ENCODE measurements around the gene HLF. TPM values are rescaled to one million over a fixed set of nuclear protein-coding genes. Genes with fewer than 3 reads are reported as not detected.

HLF gene
- total RNA-seq, 5 donors from 2014 or later (not counting 1 experiment from before 2014, with no cell fraction given): 0.55 to 5.2 (median 2.5) TPM

DNA sequence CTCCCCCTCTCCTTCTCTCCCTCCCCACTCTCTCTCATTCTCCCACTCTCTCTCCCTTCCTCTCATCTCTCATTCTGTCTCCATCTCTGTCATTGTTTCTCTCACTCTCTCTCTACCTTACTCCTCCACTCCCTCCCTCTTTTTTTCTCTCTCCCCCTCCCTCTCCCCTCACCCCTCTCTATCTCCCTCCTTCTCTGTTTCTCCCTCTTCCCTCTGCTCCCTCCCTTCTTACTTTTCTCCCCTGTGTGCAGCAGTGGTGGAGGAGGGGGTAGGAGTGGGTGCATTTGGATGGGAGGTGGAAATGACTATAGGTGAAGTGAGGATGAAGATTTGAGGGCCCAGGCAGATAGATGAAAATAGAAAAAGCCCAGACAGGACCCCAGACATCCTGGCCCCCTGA is 70.9 kb downstream of the HLF start:
- peaks cover 0 to 16% (median 2%) of the 10 kb centered on the region in 3 donors for H3K4me1 Mint-ChIP-seq
- no peak for ATAC-seq (replicated peaks in 1 of 4)
- no peak overlapping the region for H3K4me3 Mint-ChIP-seq
- peaks cover 8 to 14% of the 10 kb centered on the region in 2 donors for H3K27me3 Mint-ChIP-seq
- no peaks in the 10 kb centered on the region for H3K36me3 ChIP-seq (ENCODE audit: control insufficient read depth in 2 of 2, extremely low read depth in 1 of 2, insufficient read depth in 1 of 2, low read length in 1 of 2)
- no peak overlapping the region for H3K4me3 ChIP-seq (ENCODE audit: control insufficient read depth in 1 of 2, extremely low read depth in 1 of 2, low read length in 1 of 2)
- H3K27ac ChIP-seq (ENCODE audit: low read length): no peak overlapping the region
- ChIA-PET POLR2A (no interaction called here), CTCF (no interaction called here)
- H3K36me3 Mint-ChIP-seq: no peaks in the 10 kb centered on the region
- H3K27ac Mint-ChIP-seq: no peak overlapping the region
- H3K9me3 Mint-ChIP-seq: no peaks in the 10 kb centered on the region
- peaks cover 0 to 7% of the 10 kb centered on the region in 2 experiments for H3K27me3 ChIP-seq (replicated peaks in 1 of 2; ENCODE audit: control insufficient read depth in 2 of 2, extremely low read depth in 1 of 2, insufficient read depth in 2 of 2, low read length in 1 of 2)
- H3K4me1 ChIP-seq (ENCODE audit: control insufficient read depth in 1 of 2, extremely low read depth in 1 of 2, insufficient read depth in 2 of 2, low read length in 2 of 2): no peaks in the 10 kb centered on the region
- H3K9me3 ChIP-seq: no peaks in the 10 kb centered on the region
- no peak for DNase-seq

- ChIA-PET POLR2A (no interaction called here), CTCF (no interaction called here)
- H3K27me3 Mint-ChIP-seq: peaks cover 8 to 14% of the 10 kb centered on the region in 2 donors
- H3K9me3 Mint-ChIP-seq: no peaks in the 10 kb centered on the region
- ATAC-seq (replicated peaks in 1 of 4): no peak
- Histone ChIP-seq H3K4me3 (ENCODE audit: control insufficient read depth in 1 of 2, extremely low read depth in 1 of 2, low read length in 1 of 2) (no peak overlapping the region), H3K27ac (ENCODE audit: low read length) (no peak overlapping the region), H3K9me3 (no peaks in the 10 kb centered on the region), H3K36me3 (ENCODE audit: control insufficient read depth in 2 of 2, extremely low read depth in 1 of 2, insufficient read depth in 1 of 2, low read length in 1 of 2) (no peaks in the 10 kb centered on the region), H3K27me3 (replicated peaks in 1 of 2; ENCODE audit: control insufficient read depth in 2 of 2, extremely low read depth in 1 of 2, insufficient read depth in 2 of 2, low read length in 1 of 2) (peaks cover 0 to 7% of the 10 kb centered on the region in 2 experiments), H3K4me1 (ENCODE audit: control insufficient read depth in 1 of 2, extremely low read depth in 1 of 2, insufficient read depth in 2 of 2, low read length in 2 of 2) (no peaks in the 10 kb centered on the region)
- DNase-seq: no peak
- no peak overlapping the region for H3K4me3 Mint-ChIP-seq
- H3K27ac Mint-ChIP-seq: no peak overlapping the region
- H3K36me3 Mint-ChIP-seq: no peaks in the 10 kb centered on the region
- no CpG with 5 or more reads among the region's 2 CpGs for WGBS (ENCODE audit: insufficient coverage)
- peaks cover 0 to 20% (median 2%) of the 10 kb centered on the region in 3 donors for H3K4me1 Mint-ChIP-seq
These were observed 71.7 kb downstream of the HLF start for GRCh38 chr17:55336426-55336825.

DNA sequence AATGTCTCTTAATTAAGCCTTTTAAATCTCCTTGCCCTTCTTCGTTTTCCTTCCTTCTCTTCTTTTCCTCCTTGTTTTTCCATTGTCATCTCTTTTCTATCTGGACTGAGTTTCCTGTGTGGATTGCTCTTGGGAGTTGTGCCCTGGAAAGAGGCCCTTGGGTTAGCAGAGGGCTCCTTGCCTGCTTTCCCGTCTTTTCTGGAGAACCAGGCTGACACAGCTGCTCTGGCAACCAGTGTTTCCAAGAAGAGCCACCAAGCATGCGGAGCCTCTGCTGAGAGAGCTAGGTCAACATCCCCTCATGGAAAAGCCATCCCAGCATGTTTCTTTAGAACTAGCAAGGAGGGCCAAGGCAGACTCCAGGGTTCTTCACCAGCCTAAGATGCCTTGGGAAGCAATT is 75.4 kb downstream of the HLF start:
- no peaks in the 10 kb centered on the region for H3K9me3 Mint-ChIP-seq
- Histone ChIP-seq H3K4me1 (ENCODE audit: control insufficient read depth in 1 of 2, extremely low read depth in 1 of 2, insufficient read depth in 2 of 2, low read length in 2 of 2) (peaks cover 0 to 14% of the 10 kb centered on the region in 2 experiments), H3K36me3 (ENCODE audit: control insufficient read depth in 2 of 2, extremely low read depth in 1 of 2, insufficient read depth in 1 of 2, low read length in 1 of 2) (no peaks in the 10 kb centered on the region), H3K27ac (ENCODE audit: low read length) (no peak overlapping the region), H3K4me3 (ENCODE audit: control insufficient read depth in 1 of 2, extremely low read depth in 1 of 2, low read length in 1 of 2) (no peak overlapping the region), H3K27me3 (replicated peaks in 1 of 2; ENCODE audit: control insufficient read depth in 2 of 2, extremely low read depth in 1 of 2, insufficient read depth in 2 of 2, low read length in 1 of 2) (peaks cover 0 to 7% of the 10 kb centered on the region in 2 experiments), H3K9me3 (no peaks in the 10 kb centered on the region)
- no peak overlapping the region for H3K4me3 Mint-ChIP-seq
- CTCF ChIA-PET: no interaction called here
- DNase-seq (no peak), ATAC-seq (replicated peaks in 1 of 4) (no peak)
- POLR2A ChIA-PET: no interaction called here
- no peaks in the 10 kb centered on the region for H3K36me3 Mint-ChIP-seq
- peaks cover 23 to 50% (median 24%) of the 10 kb centered on the region in 3 donors for H3K4me1 Mint-ChIP-seq
- H3K27me3 Mint-ChIP-seq: peaks cover 8 to 14% of the 10 kb centered on the region in 2 donors
- 100% methylated on average over 1 of the region's 3 CpGs for WGBS (ENCODE audit: insufficient coverage)
- no peak overlapping the region for H3K27ac Mint-ChIP-seq

- no peak overlapping the region for H3K4me3 ChIP-seq (ENCODE audit: control insufficient read depth in 1 of 2, extremely low read depth in 1 of 2, low read length in 1 of 2)
- DNase-seq (no peak), ATAC-seq (replicated peaks in 1 of 4) (no peak)
- no peaks in the 10 kb centered on the region for H3K36me3 ChIP-seq (ENCODE audit: control insufficient read depth in 2 of 2, extremely low read depth in 1 of 2, insufficient read depth in 1 of 2, low read length in 1 of 2)
- Mint-ChIP-seq H3K27ac (peak overlapping the region in 1 of 2 donors; percentile 14), H3K27me3 (peaks cover 8 to 14% of the 10 kb centered on the region in 2 donors), H3K36me3 (no peaks in the 10 kb centered on the region), H3K4me1 (peaks cover 24 to 55% (median 26%) of the 10 kb centered on the region in 3 donors), H3K9me3 (peaks cover 0 to 4% (median 2%) of the 10 kb centered on the region in 3 donors), H3K4me3 (no peak overlapping the region)
- peaks cover 0 to 7% of the 10 kb centered on the region in 2 experiments for H3K27me3 ChIP-seq (replicated peaks in 1 of 2; ENCODE audit: control insufficient read depth in 2 of 2, extremely low read depth in 1 of 2, insufficient read depth in 2 of 2, low read length in 1 of 2)
- ChIA-PET CTCF (no interaction called here), POLR2A (no interaction called here)
- H3K27ac ChIP-seq (ENCODE audit: low read length): no peak overlapping the region
- no CpG with 5 or more reads among the region's 3 CpGs for WGBS (ENCODE audit: insufficient coverage)
- H3K9me3 ChIP-seq: no peaks in the 10 kb centered on the region
- H3K4me1 ChIP-seq (ENCODE audit: control insufficient read depth in 1 of 2, extremely low read depth in 1 of 2, insufficient read depth in 2 of 2, low read length in 2 of 2): peaks cover 0 to 14% of the 10 kb centered on the region in 2 experiments
These were observed 75.9 kb downstream of the HLF start for GRCh38 chr17:55340686-55341085.

DNA sequence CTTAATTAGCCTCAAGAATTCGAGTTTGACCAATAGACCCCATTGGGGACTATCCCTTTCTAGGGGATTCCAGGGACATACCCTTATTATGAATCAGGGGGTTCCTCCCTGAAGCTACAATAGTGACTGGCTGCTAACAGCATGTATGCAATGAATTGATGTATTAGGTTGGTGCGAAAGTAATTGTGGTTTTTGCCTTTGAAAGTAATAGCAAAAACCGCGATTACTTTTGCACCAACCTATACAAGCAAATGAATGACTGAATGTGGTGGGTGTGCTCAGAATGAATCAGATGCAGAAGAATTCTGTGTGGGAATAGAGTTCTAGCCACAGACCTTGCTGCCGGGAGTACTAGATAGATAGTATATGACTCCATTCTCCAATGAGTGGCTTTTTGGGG is 76.7 kb downstream of the HLF start:
- Mint-ChIP-seq H3K27ac (peak overlapping the region in 1 of 2 donors; percentile 32), H3K27me3 (peaks cover 8 to 15% of the 10 kb centered on the region in 2 donors), H3K4me1 (peaks cover 24 to 58% (median 26%) of the 10 kb centered on the region in 3 donors), H3K4me3 (no peak overlapping the region), H3K9me3 (peaks cover 0 to 5% (median 4%) of the 10 kb centered on the region in 3 donors), H3K36me3 (no peaks in the 10 kb centered on the region)
- no peaks in the 10 kb centered on the region for H3K9me3 ChIP-seq
- H3K4me3 ChIP-seq (ENCODE audit: control insufficient read depth in 1 of 2, extremely low read depth in 1 of 2, low read length in 1 of 2): no peak overlapping the region
- POLR2A ChIA-PET: no interaction called here
- WGBS (ENCODE audit: insufficient coverage): 20% methylated on average over 1 of the region's 5 CpGs
- CTCF ChIA-PET: no interaction called here
- ATAC-seq (replicated peaks in 1 of 4) (no peak), DNase-seq (no peak)
- H3K4me1 ChIP-seq (ENCODE audit: control insufficient read depth in 1 of 2, extremely low read depth in 1 of 2, insufficient read depth in 2 of 2, low read length in 2 of 2): peaks cover 0 to 14% of the 10 kb centered on the region in 2 experiments
- H3K27me3 ChIP-seq (replicated peaks in 1 of 2; ENCODE audit: control insufficient read depth in 2 of 2, extremely low read depth in 1 of 2, insufficient read depth in 2 of 2, low read length in 1 of 2): peaks cover 0 to 7% of the 10 kb centered on the region in 2 experiments
- H3K36me3 ChIP-seq (ENCODE audit: control insufficient read depth in 2 of 2, extremely low read depth in 1 of 2, insufficient read depth in 1 of 2, low read length in 1 of 2): no peaks in the 10 kb centered on the region
- no peak overlapping the region for H3K27ac ChIP-seq (ENCODE audit: low read length)

DNA sequence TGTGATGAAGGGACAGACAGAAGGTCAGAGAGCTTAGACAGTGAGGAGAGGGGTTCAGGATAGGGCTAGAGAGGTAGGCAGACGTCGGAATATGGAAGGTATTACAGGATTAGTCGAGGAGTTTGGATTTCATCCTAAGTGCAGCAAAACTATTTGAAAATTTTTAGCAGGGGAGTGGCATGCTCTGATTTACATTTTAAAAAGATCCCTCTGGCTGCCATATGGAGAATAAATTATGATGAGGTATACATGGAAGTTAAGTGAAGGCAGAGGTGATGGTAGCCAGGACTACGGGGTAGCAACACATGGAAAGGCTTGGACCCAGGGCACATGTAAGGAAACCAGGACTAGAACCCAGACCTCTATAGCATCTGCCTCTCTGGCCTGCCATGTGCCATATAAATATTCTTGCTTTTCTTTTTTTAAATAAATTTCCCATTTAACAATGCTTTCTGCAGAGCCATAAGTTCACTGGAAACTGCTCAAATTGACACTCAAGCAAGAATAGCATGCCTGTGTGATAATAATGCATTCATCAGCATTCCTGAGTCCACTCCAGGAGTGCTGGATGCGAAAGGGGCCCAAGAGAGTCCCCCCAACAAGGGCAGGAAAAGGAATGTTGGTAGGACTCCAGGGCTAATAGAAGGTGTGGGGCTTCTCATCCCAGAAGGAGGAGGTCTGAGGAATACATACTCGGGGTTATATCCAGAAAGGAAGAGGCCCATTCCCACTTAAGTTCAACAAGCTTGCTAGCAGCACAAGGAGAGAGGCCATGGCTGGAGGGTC is 78.2 kb downstream of the HLF start:
- peaks cover 0 to 14% of the 10 kb centered on the region in 2 experiments for H3K4me1 ChIP-seq (ENCODE audit: control insufficient read depth in 1 of 2, extremely low read depth in 1 of 2, insufficient read depth in 2 of 2, low read length in 2 of 2)

More for the DNA sequence above, 78.2 kb downstream of the HLF start:
- Histone ChIP-seq H3K4me3 (ENCODE audit: control insufficient read depth in 1 of 2, extremely low read depth in 1 of 2, low read length in 1 of 2) (no peak overlapping the region), H3K9me3 (no peaks in the 10 kb centered on the region), H3K27me3 (replicated peaks in 1 of 2; ENCODE audit: control insufficient read depth in 2 of 2, extremely low read depth in 1 of 2, insufficient read depth in 2 of 2, low read length in 1 of 2) (peaks cover 0 to 7% of the 10 kb centered on the region in 2 experiments), H3K36me3 (ENCODE audit: control insufficient read depth in 2 of 2, extremely low read depth in 1 of 2, insufficient read depth in 1 of 2, low read length in 1 of 2) (no peaks in the 10 kb centered on the region), H3K27ac (ENCODE audit: low read length) (peak overlapping the region; percentile 47)
- ATAC-seq (replicated peaks in 1 of 4): no peak
- CTCF ChIA-PET: no interaction called here
- Mint-ChIP-seq H3K4me3 (no peak overlapping the region), H3K9me3 (peaks cover 0 to 5% (median 5%) of the 10 kb centered on the region in 3 donors), H3K36me3 (no peaks in the 10 kb centered on the region), H3K27me3 (peaks cover 3 to 17% of the 10 kb centered on the region in 2 donors), H3K27ac (peak overlapping the region in 1 of 2 donors; percentile 87), H3K4me1 (peaks cover 24 to 65% (median 28%) of the 10 kb centered on the region in 3 donors)
- POLR2A ChIA-PET: no interaction called here
- no peak for DNase-seq
- 95% methylated on average over 4 of the region's 6 CpGs for WGBS (ENCODE audit: insufficient coverage)
